ENCODE results near the gene SYT15. TPM values are rescaled to one million over a fixed set of nuclear protein-coding genes. Genes with fewer than 3 reads are reported as not detected.
A peak's percentile ranks its signal among the peaks of the same experiment; 100 is the strongest.

SYT15 gene
- total and polyA plus RNA-seq, 10 of the 15 experiments (the other 5 are each of a cell fraction or from before 2014, with no cell fraction given), result 0.03 to 0.67 (median 0.15) TPM

- no peak for TF ChIP-seq BCLAF1 (IDR thresholded peaks at IDR 0.05)
- peak; percentile 23 for TF ChIP-seq SUZ12 (IDR thresholded peaks at IDR 0.05; ENCODE audit: unreplicated experiment)
- no peak for TF ChIP-seq ASH2L (IDR thresholded peaks at IDR 0.05; ENCODE audit: borderline replicate concordance, low read depth)
- H3K9me3 ChIP-seq (replicated peaks; ENCODE audit: control insufficient read depth, insufficient read depth, low read length), result no peaks in the 10 kb centered on the region
- 14% methylated on average over 43 of the region's 74 CpGs for WGBS (ENCODE audit: insufficient coverage, insufficient replicate concordance, low lambda C conversion rate, missing lambda C conversion rate)
- H3K79me2 ChIP-seq (ENCODE audit: control insufficient read depth, insufficient read depth, low read length), result no peaks in the 10 kb centered on the region
- ChIA-PET SMC1A (ENCODE audit: uncharacterized antibody, unreplicated experiment) (no interaction called here), RAD21 (ENCODE audit: unreplicated experiment) (no interaction called here), POLR2A (no interaction called here), CTCF (no interaction called here)
- in situ Hi-C loops (cut with MboI) (no loop called here), intact Hi-C loops (cut with micrococcal nuclease; ENCODE audit: unreplicated experiment) (no loop called here)
- H4K20me1 ChIP-seq (ENCODE audit: control insufficient read depth, insufficient read depth), result peaks cover 2% of the 10 kb centered on the region; the same call in 1 of the 2 replicates
- H3K27ac ChIP-seq (ENCODE audit: control insufficient read depth, insufficient read depth), result no peak within 1 kb of the TSS
- no peaks in the 10 kb centered on the region for H3K4me1 ChIP-seq (ENCODE audit: control insufficient read depth, insufficient read depth, low read length)
- H3K4me3 ChIP-seq, result no peak within 1 kb of the TSS
- H3K27me3 ChIP-seq (replicated peaks in 1 of 2; ENCODE audit: control insufficient read depth in 2 of 2, insufficient read depth in 2 of 2, low read length in 1 of 2), result peaks cover 6 to 8% of the 10 kb centered on the region in 2 experiments; a peak in 3 of 4 replicates
- ATAC-seq (no peak), FAIRE-seq (no peak), DNase-seq (ENCODE audit: low read depth, low spot score) (no peak)
- BruUV-seq (replicated peaks), result no TSS peak
- no peaks in the 10 kb centered on the region for H3K36me3 ChIP-seq (ENCODE audit: control insufficient read depth in 2 of 2, insufficient read depth in 2 of 2, low read length in 1 of 2)
- no peak within 1 kb of the TSS for H2AFZ ChIP-seq (ENCODE audit: control insufficient read depth, low read depth, low read length)
- no peak within 1 kb of the TSS for H3K9ac ChIP-seq (ENCODE audit: control insufficient read depth, insufficient read depth, low read length)
- H3K4me2 ChIP-seq (ENCODE audit: control insufficient read depth, insufficient read depth), result no peak within 1 kb of the TSS
These were observed 22.2 kb upstream of the SYT15 start, which contains the start of gene GPRIN2 for GRCh38 chr10:46556515-46557318. TSS of gene GPRIN2 (minus strand) at chr10:46556658. CDS start at chr10:46550736, 5,922 bp downstream.
